Activated T-helper 9 cell treated with anti-CD3 and anti-CD28 coated beads, Interleukin-2, amount 50 U/mL, for 16 hours (primary cell): ENCODE measurements around the gene CDK7.
"Not testable (repeated sequence)": the region's sequence is repeated elsewhere in the genome, so short reads cannot be mapped to it uniquely, and the experiment has no call there.

Source experiments
- DNase-seq: peaks from one replicate; pipeline ENCODE4 v3.0.0-alpha.2; 2020; ENCODE audit warnings: low read depth

CDK7 gene

GRCh38 chr5:69234457-69235268 lies at the start of gene CDK7:
CDK7 (plus strand) TSS chr5:69234886; CDS start chr5:69234976, 90 bp downstream.
- peak; percentile 86 for DNase-seq

DNA sequence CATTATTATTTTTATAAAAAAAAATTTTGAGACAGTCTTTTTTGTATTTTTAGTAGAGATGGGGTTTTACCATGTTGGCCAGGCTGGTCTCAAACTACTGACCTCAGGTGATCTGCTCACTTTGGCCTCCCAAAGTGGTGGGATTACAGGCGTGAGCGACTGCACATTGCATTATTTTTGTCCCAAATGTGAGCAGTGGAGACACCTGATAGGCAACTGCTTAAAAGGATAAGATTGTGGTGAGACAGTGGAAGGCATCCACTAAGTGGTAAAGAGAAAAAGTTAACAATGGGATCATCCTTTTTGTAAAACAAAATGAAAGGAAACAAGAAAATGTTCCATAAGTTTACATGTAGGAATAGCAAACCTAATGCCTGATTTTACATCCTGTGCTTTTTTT lies 47.3 kb upstream of the CDK7 start:
- DNase-seq, result no peak

DNA sequence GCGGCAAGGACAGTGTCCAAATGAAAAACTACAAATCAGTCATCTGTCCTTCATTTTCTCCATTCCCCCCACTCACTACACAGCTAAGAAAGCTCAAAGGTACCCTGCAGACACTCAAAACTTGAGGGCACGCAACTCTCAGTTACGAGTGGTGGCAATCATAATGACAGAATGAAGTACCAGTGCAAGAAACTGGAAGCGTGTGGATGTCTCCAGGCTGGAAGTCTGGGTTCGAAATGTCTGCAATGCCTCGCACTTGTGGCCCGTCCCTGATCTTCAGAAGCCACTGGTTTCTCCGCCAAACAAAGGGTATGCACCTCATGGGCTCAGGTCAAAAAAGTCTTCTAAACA lies 45.9 kb upstream of the CDK7 start:
- no peak for DNase-seq

- DNase-seq, result peak; percentile 86
Measured at GRCh38 chr5:69189162-69190086, 45.3 kb upstream of the CDK7 start, which contains the start of gene CENPH. CENPH (plus strand) TSS chr5:69189583; CDS start chr5:69189635, 52 bp downstream.

- DNase-seq, result no peak
Measured at GRCh38 chr5:69202497-69202896, 32.2 kb upstream of the CDK7 start.

GRCh38 chr5:69206528-69207190 lies 28.0 kb upstream of the CDK7 start:
- no peak for DNase-seq

DNA sequence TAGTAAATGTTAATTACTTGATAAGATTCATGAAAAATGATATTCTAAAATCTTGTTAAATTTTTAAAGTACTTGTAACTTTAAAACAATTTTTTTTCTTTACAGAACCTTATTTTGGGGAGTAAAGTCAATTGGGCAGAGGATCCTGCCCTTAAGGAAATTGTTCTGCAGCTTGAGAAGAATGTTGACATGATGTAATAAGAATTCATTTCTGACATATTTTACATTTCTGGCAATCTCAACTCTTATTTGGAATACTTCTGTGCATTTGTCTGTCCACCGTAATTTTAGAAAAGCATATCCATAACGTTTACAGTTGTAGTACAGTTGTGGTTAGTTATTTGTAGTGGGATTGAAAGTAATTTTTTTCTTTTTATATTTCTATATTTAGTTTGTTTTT lies 25.1 kb upstream of the CDK7 start:
- no peak for DNase-seq

DNA sequence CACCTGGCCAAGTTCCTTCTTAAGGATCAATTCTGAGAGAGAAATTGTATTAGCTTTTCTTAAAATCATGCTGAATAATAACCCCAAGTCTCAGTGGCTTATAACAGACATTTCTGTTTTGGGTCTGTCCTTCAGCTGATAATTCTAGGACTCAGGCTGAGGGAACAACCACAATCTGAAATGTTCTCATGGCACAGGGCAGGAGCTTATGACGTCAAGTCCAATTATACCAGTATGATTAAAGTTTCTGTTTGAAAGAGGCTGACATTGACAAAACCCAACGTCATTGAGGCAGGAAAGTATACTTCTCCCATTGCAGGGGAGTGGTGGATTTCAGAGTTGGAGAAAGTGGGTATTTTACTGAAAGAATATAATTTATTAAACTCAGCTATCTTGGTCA lies 23.5 kb upstream of the CDK7 start:
- no peak for DNase-seq

DNA sequence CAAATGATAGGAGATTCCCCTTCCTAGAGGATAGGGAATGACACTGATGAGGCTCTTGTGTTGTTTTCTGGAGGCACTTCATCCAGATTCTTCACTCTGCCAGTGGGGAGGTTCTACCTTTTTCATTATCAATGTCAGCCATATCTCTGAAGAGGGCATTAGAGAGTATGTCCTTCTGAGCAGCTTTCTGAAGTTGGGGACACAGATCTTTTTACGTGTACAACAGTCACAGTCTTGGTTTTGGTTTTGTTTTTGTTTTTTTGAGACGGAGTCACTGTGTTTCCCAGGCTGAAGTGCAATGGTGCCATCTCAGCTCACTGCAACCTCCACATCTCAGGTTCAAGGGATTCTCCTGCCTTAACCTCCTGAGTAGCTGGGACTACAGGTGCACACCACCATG lies 22.7 kb upstream of the CDK7 start:
- DNase-seq, result no peak

DNA sequence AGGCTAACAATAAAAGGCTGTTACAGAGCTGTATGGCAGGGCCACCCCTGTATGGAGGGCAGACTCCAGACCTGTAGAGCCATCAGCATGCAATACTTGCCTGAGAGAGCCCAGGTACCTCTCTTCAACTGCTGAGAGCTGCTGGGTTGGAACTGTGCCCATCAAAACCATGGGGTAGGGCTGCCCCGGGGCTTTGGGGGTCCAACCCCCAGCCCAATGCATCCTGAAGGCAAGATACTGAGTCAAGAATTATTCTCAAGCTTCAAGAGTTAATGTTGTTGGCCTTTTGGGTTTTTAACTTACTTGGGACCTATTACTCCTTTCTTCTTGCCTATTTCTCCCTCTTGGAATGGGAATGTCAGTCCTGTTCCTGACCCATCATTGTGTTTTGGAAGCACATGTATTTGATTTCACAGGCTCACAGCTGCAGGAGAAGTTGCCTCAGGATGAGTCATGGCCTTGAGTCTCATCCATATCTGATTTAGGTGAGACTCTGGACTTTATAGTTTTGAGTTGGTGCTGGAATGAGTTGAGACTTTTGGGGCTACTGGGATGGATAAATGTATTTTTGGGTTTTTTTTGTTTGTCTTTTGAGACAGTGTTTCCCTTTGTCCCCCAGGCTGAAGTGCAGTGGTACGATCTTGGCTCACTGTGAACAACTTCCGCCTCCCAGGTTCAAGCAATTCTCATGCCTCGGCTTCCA lies 21.0 kb upstream of the CDK7 start:
- DNase-seq, result no peak

GRCh38 chr5:69217151-69217511 lies 17.6 kb upstream of the CDK7 start:
- DNase-seq, result no peak

GRCh38 chr5:69217548-69218526 lies 16.8 kb upstream of the CDK7 start:
- peak; percentile 88 for DNase-seq

DNA sequence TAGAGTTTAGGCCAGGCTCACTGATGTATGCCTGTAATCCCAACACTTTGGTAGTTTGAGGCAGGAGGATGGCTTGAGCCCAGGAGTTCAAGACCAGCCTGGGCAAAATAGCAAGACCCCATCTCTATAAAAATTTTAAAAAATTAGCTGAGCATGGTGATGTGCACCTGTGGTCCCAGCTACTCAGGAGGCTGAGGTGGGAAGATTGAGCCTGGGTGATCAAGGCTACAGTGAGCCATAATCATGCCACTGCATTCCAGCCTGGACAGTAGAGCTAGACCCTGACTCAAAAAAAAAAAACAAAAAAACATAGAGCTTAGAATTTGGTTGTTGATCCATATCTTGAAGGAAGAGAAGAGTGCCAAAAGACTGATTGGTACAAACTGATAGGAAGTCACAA lies 14.7 kb upstream of the CDK7 start:
- no peak for DNase-seq

- DNase-seq, result not testable (repeated sequence)
Measured at GRCh38 chr5:69220371-69220770, 14.3 kb upstream of the CDK7 start.

GRCh38 chr5:69220833-69221232 lies 13.9 kb upstream of the CDK7 start:
- DNase-seq, result not testable (repeated sequence)

DNA sequence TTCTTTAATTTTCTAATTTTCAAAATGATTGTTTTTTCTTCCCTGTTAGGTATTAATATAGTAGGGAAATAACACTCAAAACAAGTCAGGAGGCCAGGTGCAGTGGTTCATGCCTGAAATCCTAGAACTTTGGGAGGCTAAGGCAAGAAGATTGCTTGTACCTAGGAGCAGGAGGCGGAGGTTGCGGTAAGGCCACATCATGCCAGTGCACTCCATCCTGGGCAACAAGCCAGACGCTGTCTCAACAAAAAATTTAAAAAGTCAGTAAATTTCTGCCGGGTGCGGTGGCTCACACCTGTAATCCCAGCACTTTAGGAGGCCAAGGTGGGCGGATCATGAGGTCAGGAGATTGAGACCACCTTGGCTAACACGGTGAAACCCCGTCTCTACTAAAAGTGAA lies 10.2 kb upstream of the CDK7 start:
- DNase-seq, result no peak

DNA sequence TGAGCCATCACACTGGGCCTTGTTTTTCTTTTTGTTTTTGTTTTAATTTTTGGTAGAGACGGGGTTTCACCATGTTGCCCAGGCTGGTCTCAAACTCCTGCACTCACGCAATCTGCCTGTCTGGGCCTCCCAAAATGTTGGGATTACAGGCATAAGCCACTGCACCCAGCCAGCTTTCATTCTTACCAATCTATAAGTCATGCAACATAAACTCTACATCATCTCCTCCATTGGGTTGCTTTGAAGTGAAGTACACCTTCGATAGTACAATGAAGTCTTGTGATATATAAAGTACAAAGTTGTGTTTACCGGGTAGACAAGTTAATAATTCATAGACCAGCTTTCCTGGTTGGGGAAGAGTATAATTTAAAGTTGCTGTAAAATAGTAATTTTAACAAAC lies 8.8 kb upstream of the CDK7 start:
- no peak for DNase-seq

DNA sequence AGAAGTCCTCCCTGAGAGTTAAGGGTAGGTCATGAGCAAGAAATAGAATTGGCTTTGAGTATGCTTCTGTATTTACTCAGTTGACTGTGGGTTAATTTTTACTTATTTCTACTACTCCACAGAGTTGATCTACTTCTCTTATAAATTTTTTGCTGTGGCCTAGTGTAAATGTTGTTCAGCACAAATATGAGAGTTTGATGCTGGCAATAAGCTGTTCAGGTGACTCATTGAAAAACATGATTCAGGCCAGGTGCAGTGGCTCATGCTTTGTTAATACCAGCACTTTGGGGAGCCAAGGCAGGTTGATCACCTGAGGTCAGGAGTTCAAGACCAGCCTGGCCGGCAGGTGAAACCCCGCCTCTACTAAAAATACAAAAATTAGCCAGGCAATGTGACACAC lies 4.5 kb upstream of the CDK7 start:
- DNase-seq, result no peak

DNA sequence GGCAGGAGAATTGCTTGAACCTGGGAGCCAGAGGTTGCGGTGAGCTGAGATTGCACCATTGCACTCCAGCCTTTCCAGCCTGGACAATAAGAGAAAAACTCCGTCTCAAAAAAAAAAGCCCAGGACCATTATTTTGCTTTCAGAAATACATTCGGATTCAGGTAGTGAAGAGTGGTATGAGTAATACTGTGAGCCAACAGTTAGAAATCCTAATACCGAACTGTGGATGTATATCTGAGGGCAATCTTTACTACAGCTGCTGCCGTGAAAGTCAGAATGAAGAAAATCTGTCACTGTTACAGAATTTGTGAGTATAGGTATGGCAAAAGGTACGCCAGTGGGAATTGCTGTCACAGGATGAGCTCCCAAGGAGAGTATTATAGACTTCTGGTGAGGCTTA lies 3.4 kb upstream of the CDK7 start:
- no peak for DNase-seq

DNA sequence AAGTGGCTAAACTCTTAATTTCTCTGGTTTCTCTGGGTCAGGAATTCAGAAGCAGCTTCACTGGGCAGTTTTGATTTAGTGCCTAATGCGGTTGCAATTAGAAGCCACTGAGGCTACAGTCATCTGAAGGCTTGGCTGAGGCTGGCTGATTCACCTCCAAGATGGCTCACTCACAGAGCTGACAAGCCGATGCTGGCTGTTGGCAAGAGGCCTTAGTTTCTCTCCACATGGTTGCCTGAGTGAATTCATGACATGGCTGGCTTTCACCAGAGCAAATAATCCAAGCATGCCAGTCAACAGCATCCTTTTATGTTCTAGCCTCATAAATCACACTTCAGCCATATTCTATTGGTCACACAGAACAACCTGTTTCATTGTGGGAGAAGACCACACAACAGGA lies 2.8 kb upstream of the CDK7 start:
- no peak for DNase-seq

GRCh38 chr5:69236733-69237132 lies 2.0 kb downstream of the CDK7 start:
- not testable (repeated sequence) for DNase-seq
